Testis (tissue), 2 donors: ENCODE data around the gene RNFT1.
"Not testable (repeated sequence)": the region's sequence is repeated elsewhere in the genome, so short reads cannot be mapped to it uniquely, and the experiment has no call there.

Experiments
- POLR2A ChIP-seq: fragments of 450-650 bp; IDR thresholded peaks from one replicate; pipeline ENCODE4 v1.6.1; 2017; ENCODE audit warnings: antibody characterized with exemption, mild to moderate bottlenecking, moderate library complexity
- TF ChIP-seq, protein P1 (sequence below), 3 experiments: fragments of 450-650 bp in 2 of 3; fragments of 200-600 bp in 1 of 3; sonication (generic) in 1 of 3; IDR thresholded peaks; one replicate each; pipeline ENCODE4 v1.5.1; 2016 to 2019; ENCODE audit warnings: antibody characterized with exemption in 3 of 3, mild to moderate bottlenecking in 2 of 3, moderate library complexity in 1 of 3

DNA sequence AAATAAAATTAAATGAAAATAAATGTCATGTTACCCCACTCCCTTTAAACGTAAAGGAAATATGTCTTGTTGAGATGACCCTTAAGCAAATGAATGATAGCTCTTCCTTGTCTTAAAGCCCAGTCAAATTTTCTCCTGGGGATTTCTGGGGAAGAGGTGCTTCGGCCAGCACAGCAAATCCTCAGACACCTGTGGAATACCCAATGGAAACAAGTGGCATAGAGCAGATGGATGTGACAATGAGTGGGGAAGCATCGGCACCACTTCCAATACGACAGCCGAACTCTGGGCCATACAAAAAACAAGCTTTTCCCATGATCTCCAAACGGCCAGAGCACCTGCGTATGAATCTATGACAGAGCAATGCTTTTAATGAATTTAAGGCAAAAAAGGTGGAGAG lies 18.1 kb downstream of the RNFT1 start:
- TF ChIP-seq, protein P1, sequence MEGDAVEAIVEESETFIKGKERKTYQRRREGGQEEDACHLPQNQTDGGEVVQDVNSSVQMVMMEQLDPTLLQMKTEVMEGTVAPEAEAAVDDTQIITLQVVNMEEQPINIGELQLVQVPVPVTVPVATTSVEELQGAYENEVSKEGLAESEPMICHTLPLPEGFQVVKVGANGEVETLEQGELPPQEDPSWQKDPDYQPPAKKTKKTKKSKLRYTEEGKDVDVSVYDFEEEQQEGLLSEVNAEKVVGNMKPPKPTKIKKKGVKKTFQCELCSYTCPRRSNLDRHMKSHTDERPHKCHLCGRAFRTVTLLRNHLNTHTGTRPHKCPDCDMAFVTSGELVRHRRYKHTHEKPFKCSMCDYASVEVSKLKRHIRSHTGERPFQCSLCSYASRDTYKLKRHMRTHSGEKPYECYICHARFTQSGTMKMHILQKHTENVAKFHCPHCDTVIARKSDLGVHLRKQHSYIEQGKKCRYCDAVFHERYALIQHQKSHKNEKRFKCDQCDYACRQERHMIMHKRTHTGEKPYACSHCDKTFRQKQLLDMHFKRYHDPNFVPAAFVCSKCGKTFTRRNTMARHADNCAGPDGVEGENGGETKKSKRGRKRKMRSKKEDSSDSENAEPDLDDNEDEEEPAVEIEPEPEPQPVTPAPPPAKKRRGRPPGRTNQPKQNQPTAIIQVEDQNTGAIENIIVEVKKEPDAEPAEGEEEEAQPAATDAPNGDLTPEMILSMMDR (IDR thresholded peaks at IDR 0.05), result not testable (repeated sequence)
- TF ChIP-seq POLR2A, result not testable (repeated sequence)
